IMR-90 (cell line): ENCODE results near the gene PPP1R12B. TPM values are rescaled to one million over a fixed set of nuclear protein-coding genes. Genes with fewer than 3 reads are reported as not detected.
"Not testable (repeated sequence)": the region's sequence is repeated elsewhere in the genome, so short reads cannot be mapped to it uniquely, and the experiment has no call there.

Source experiments
- ATAC-seq: fragments of 200-7000 bp; cut with Tn5 transposase; 2 replicates; pipeline ENCODE4 v1.9.1; 2020; ENCODE audit warnings: low read depth, mild to moderate bottlenecking, moderate library complexity
- BruUV-seq: library from RNA; stranded (reverse); fragments of 400-500 nt; replicated peaks from 2 replicates; lab custom pipeline; 2021; lab: Mats Ljungman, UMichigan
- CTCF ChIA-PET: fragments of 300-600 bp; formaldehyde crosslinking; extraction: SDS; loops from one replicate; lab custom pipeline; 2021; ENCODE audit warnings: antibody characterized with exemption; lab: Yijun Ruan, JAX
- POLR2A ChIA-PET: fragments of 300-600 bp; sonication (Branson Sonifier 250); formaldehyde crosslinking; loops from one replicate; lab custom pipeline; 2022; ENCODE audit warnings: antibody characterized with exemption; ENCODE audit not compliant: unreplicated experiment; lab: Charles Lee
- DNase-seq: peaks from one replicate; pipeline ENCODE4 v3.0.0; 2013
- H2AFZ ChIP-seq: replicated peaks from 2 replicates; pipeline ENCODE3; 2013; ENCODE audit warnings: low read length, mild to moderate bottlenecking; ENCODE audit not compliant: poor library complexity
- H2AK5ac ChIP-seq: 2 replicates; pipeline ENCODE4 v1.6.1; 2013; ENCODE audit warnings: low read depth, low read length, inconsistent platforms
- H2AK9ac ChIP-seq: replicated peaks from 2 replicates; pipeline ENCODE3; 2013; ENCODE audit warnings: mild to moderate bottlenecking, low read depth, low read length, moderate library complexity; ENCODE audit not compliant: poor library complexity
- H2BK120ac ChIP-seq: 2 replicates; pipeline ENCODE4 v1.6.1; 2013; ENCODE audit warnings: low read depth, low read length, inconsistent platforms
- H2BK15ac ChIP-seq: 3 replicates; pipeline ENCODE4 v1.6.1; 2013; ENCODE audit warnings: low read depth, low read length, inconsistent platforms
- H2BK20ac ChIP-seq: 2 replicates; pipeline ENCODE4 v1.6.1; 2013; ENCODE audit warnings: low read depth, mild to moderate bottlenecking, inconsistent platforms, low read length, moderate library complexity
- H2BK5ac ChIP-seq: 2 replicates; pipeline ENCODE4 v1.6.1; 2013; ENCODE audit warnings: mild to moderate bottlenecking, low read depth, low read length, inconsistent platforms; ENCODE audit not compliant: poor library complexity, severe bottlenecking
- H3K14ac ChIP-seq: replicated peaks from 2 replicates; pipeline ENCODE4 v1.6.1; 2013; ENCODE audit warnings: low read depth, low read length, inconsistent platforms
- H3K18ac ChIP-seq: 2 replicates; pipeline ENCODE4 v1.6.1; 2013; ENCODE audit warnings: low read depth, low read length, control low read depth
- H3K23ac ChIP-seq: 2 replicates; pipeline ENCODE4 v1.6.1; 2013; ENCODE audit warnings: low read depth, low read length, inconsistent platforms
- H3K27ac ChIP-seq: 2 replicates; pipeline ENCODE4 v1.5.1; 2013; ENCODE audit warnings: mild to moderate bottlenecking, control low read depth, low read length; ENCODE audit not compliant: insufficient read depth
- H3K27me3 ChIP-seq: 2 replicates; pipeline ENCODE4 v1.6.1; 2013; ENCODE audit warnings: low read length; ENCODE audit not compliant: control insufficient read depth, insufficient read depth
- H3K36me3 ChIP-seq: 2 replicates; pipeline ENCODE4 v1.6.1; 2013; ENCODE audit warnings: low read length, mixed read lengths; ENCODE audit not compliant: control insufficient read depth, insufficient read depth
- H3K4ac ChIP-seq: 2 replicates; pipeline ENCODE4 v1.6.1; 2013; ENCODE audit warnings: low read depth, low read length, inconsistent platforms
- H3K4me1 ChIP-seq: 2 replicates; pipeline ENCODE4 v1.6.1; 2013; ENCODE audit warnings: low read length, mixed read lengths; ENCODE audit not compliant: control insufficient read depth, insufficient read depth
- H3K4me2 ChIP-seq: 2 replicates; pipeline ENCODE4 v1.6.1; 2013; ENCODE audit warnings: low read depth, mild to moderate bottlenecking, control low read depth, low read length, moderate library complexity
- H3K4me3 ChIP-seq: 2 replicates; pipeline ENCODE4 v1.5.1; 2013; ENCODE audit warnings: low read depth, mild to moderate bottlenecking, control low read depth, low read length, moderate library complexity; ENCODE audit not compliant: insufficient read depth
- H3K56ac ChIP-seq: 2 replicates; pipeline ENCODE4 v1.6.1; 2013; ENCODE audit warnings: low read length, inconsistent platforms; ENCODE audit not compliant: insufficient read depth; ENCODE audit errors: extremely low read depth
- H3K79me1 ChIP-seq, 2 experiments: 2 replicates each; pipeline ENCODE4 v1.6.1; 2013; ENCODE audit warnings: low read length in 2 of 2, inconsistent platforms in 1 of 2, low read depth in 1 of 2
- H3K9ac ChIP-seq: 2 replicates; pipeline ENCODE4 v1.6.1; 2013; ENCODE audit warnings: low read depth, low read length, control low read depth
- H3K9me1 ChIP-seq: 2 replicates; pipeline ENCODE4 v1.6.1; 2013; ENCODE audit warnings: low read length, inconsistent platforms; ENCODE audit not compliant: insufficient read depth
- H3K9me3 ChIP-seq: 2 replicates; pipeline ENCODE4 v1.6.1; 2013; ENCODE audit warnings: low read length; ENCODE audit not compliant: control insufficient read depth, insufficient read depth
- H4K20me1 ChIP-seq: 2 replicates; pipeline ENCODE4 v1.6.1; 2013; ENCODE audit warnings: low read length, inconsistent platforms; ENCODE audit not compliant: insufficient read depth
- H4K5ac ChIP-seq: 2 replicates; pipeline ENCODE4 v1.6.1; 2013; ENCODE audit warnings: mild to moderate bottlenecking, low read depth, low read length, control low read depth
- H4K8ac ChIP-seq, 2 experiments: 2 replicates each; pipeline ENCODE4 v1.6.1; 2013; ENCODE audit warnings: low read depth in 2 of 2, low read length in 2 of 2, control low read depth in 1 of 2, inconsistent platforms in 1 of 2
- H4K91ac ChIP-seq: 2 replicates; pipeline ENCODE4 v1.6.1; 2013; ENCODE audit warnings: low read depth, low read length, inconsistent platforms; ENCODE audit not compliant: insufficient read depth
- dilution Hi-C: fragments of 300-500 bp; cut with HindIII; formaldehyde crosslinking; loops from one replicate; pipeline ENCODE4 v1.14.3; 2018; ENCODE audit warnings: low sequenced_read_pairs; ENCODE audit not compliant: unreplicated experiment
- in situ Hi-C: fragments of 300-500 bp; cut with MboI; formaldehyde crosslinking; loops from 3 replicates; pipeline ENCODE4 v1.14.3; 2019; ENCODE audit warnings: low sequenced_read_pairs, inconsistent platforms, mixed read lengths
- intact Hi-C: fragments of 100-400 bp; cut with micrococcal nuclease; formaldehyde crosslinking; loops from 2 replicates; pipeline ENCODE4 v1.10.0; 2022
- polyA plus RNA-seq, 3 experiments: library from polyadenylated mRNA; depleted of rRNA; stranded (reverse); fragments of >200 nt; gene quantifications; 2 replicates each; pipeline ENCODE4 v1.2.3, GENCODE V29; 2012; ENCODE audit warnings: low replicate concordance in 1 of 3
- total RNA-seq: library from RNA; depleted of rRNA; stranded (reverse); fragments of >200 nt; gene quantifications from 2 replicates; pipeline ENCODE4 v1.2.3, GENCODE V29; 2012

Gene PPP1R12B
- total and polyA plus RNA-seq, 2 of the 4 experiments (the other 2 are of a cell fraction), result 8.5 to 12.0 TPM

DNA sequence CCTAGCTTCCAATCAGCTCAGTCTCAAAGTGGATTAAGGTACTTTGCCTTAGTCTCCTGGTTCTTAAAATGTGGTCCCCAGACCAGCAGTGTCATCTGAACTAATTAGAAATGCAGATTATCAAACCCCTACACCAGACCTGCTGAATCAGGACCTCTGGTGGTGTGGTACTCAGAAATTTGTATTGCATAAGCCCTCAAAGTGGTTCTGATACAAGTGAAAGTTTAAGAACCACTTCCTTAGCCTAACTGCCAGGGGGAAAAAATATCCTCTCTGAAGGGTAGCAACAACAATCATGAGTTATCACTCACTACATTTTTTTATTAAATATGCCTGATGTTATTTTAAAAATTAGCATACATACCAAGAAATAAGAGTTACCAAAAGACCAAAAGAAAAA is 131.2 kb downstream of the PPP1R12B start:
- dilution Hi-C loops, result not testable (repeated sequence)

DNA sequence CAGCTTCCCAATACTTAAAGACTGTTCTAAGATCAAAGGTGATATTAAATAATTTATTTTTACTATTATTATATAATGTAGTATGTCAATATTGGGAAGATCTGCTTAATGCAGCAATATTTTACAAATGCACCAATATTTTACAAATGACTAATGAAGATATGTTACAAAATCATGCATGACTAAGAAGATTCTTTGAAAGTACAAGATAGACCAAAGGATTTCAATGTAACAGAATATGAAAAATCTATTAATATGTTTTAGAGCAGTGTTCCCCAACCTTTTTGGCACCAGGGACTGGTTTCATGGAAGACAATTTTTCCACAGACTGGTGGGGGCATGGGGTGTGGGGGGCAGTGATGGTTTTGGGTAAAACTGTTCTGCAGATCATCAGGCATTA is 132.1 kb downstream of the PPP1R12B start:
- H3K4ac ChIP-seq, H2BK15ac ChIP-seq, H4K5ac ChIP-seq, H3K9ac ChIP-seq, H3K79me1 ChIP-seq, H2AK5ac ChIP-seq, H3K4me1 ChIP-seq, H3K56ac ChIP-seq, H3K27ac ChIP-seq, ATAC-seq, H4K91ac ChIP-seq, H3K27me3 ChIP-seq, H3K9me1 ChIP-seq, BruUV-seq, intact Hi-C loops, H2BK5ac ChIP-seq, H3K9me3 ChIP-seq, CTCF ChIA-PET, H3K36me3 ChIP-seq, H2AFZ ChIP-seq, H3K4me2 ChIP-seq, in situ Hi-C loops, H3K4me3 ChIP-seq, H4K8ac ChIP-seq, H3K18ac ChIP-seq, H3K14ac ChIP-seq, H2BK120ac ChIP-seq, H2BK20ac ChIP-seq, H2AK9ac ChIP-seq, POLR2A ChIA-PET, dilution Hi-C loops, H3K23ac ChIP-seq, H4K20me1 ChIP-seq: not testable (repeated sequence)
- peak; percentile 17 for DNase-seq

More for the DNA sequence above, 131.2 kb downstream of the PPP1R12B start:
- H4K91ac ChIP-seq, H3K36me3 ChIP-seq, H3K14ac ChIP-seq, H3K4ac ChIP-seq, H3K79me1 ChIP-seq, H3K18ac ChIP-seq, POLR2A ChIA-PET, H3K4me1 ChIP-seq, H2AK9ac ChIP-seq, H3K56ac ChIP-seq, H3K27me3 ChIP-seq, H2BK5ac ChIP-seq, H3K4me3 ChIP-seq, H3K9me1 ChIP-seq, H2BK20ac ChIP-seq, H2BK120ac ChIP-seq, H4K8ac ChIP-seq, H3K9me3 ChIP-seq, H2AK5ac ChIP-seq, H4K20me1 ChIP-seq, H2AFZ ChIP-seq, in situ Hi-C loops, H3K4me2 ChIP-seq, DNase-seq, intact Hi-C loops, H2BK15ac ChIP-seq, H4K5ac ChIP-seq, H3K9ac ChIP-seq, ATAC-seq, CTCF ChIA-PET, H3K23ac ChIP-seq, BruUV-seq, H3K27ac ChIP-seq: not testable (repeated sequence)
